Natural killer cell treated with Interleukin-12 subunit alpha and Interleukin-12 subunit beta and Interleukin-15 and Interleukin-18, amount 100 ng/mL, for 72 hours (primary cell): ENCODE data around the gene UBA52. TPM values are rescaled to one million over a fixed set of nuclear protein-coding genes. Genes with fewer than 3 reads are reported as not detected.
"Not testable (repeated sequence)": the region's sequence is repeated elsewhere in the genome, so short reads cannot be mapped to it uniquely, and the experiment has no call there.

Experiments
- ATAC-seq, 2 donors: fragments of 150-1000 bp; cut with Tn5 transposase in 1 of 2; sonication (Bioruptor Pico), chemical (Tn5 transposase) in 1 of 2; 2 replicates each; pipeline ENCODE4 v1.10.0; 2021
- DNase-seq: peaks from one replicate; pipeline ENCODE4 v3.0.0; 2022; ENCODE audit warnings: low spot score
- H3K27ac Mint-ChIP-seq, 2 donors: 1 replicate in 1 of 2; 2 replicates in 1 of 2; pipeline ENCODE4 v1.8.0; 2022; ENCODE audit warnings: mixed read lengths in 2 of 2, mild to moderate bottlenecking in 1 of 2, moderate library complexity in 1 of 2
- H3K27me3 Mint-ChIP-seq, 2 donors: 1 replicate in 1 of 2; 2 replicates in 1 of 2; pipeline ENCODE4 v1.8.0; 2022; ENCODE audit warnings: mixed read lengths in 2 of 2
- H3K36me3 Mint-ChIP-seq: one replicate; pipeline ENCODE4 v1.8.0; 2022; ENCODE audit warnings: mixed read lengths
- H3K4me1 Mint-ChIP-seq, 2 donors: 1 replicate in 1 of 2; 2 replicates in 1 of 2; pipeline ENCODE4 v1.8.0; 2022; ENCODE audit warnings: low read depth in 2 of 2, mixed read lengths in 2 of 2, mild to moderate bottlenecking in 1 of 2
- H3K4me3 Mint-ChIP-seq: one replicate; pipeline ENCODE4 v1.8.0; 2022; ENCODE audit warnings: mixed read lengths
- H3K9me3 Mint-ChIP-seq: 2 replicates; pipeline ENCODE4 v1.8.0; 2022; ENCODE audit warnings: mixed read lengths
- total RNA-seq, 2 donors: library from RNA; stranded (reverse); gene quantifications; one replicate each; pipeline ENCODE4 v1.2.3, GENCODE V29; 2022

The UBA52 gene
- total RNA-seq, 2 donors from 2014 or later = 1,148 to 1,390 TPM

DNA sequence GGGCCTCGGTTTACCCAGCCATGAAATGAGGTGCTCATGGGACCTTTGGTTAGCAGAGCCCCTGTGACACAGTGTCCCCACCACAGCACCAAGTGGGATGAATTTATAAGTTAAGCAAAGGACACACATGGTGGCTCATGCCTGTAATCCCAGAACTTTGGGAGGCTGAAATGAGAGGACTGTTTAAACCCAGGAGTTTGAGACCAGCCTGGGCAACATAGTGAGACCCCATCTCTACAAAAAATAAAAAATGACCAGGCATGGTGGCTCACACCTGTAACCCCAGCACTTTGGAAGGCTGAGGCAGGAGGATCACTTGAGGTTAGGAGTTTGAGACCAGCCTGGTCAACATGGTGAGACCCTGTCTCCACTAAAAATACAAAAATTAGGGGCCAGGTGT is 31.5 kb upstream of the UBA52 start:
- H3K27me3 Mint-ChIP-seq, H3K9me3 Mint-ChIP-seq, H3K4me3 Mint-ChIP-seq, H3K36me3 Mint-ChIP-seq, ATAC-seq: not testable (repeated sequence)
- H3K27ac Mint-ChIP-seq = peak overlapping the region in 1 of 2 donors; percentile 35
- H3K4me1 Mint-ChIP-seq = peaks cover 24 to 26% of the 10 kb centered on the region in 2 donors
- peak; percentile 16 for DNase-seq

- Mint-ChIP-seq H3K4me1 (peaks cover 24 to 26% of the 10 kb centered on the region in 2 donors), H3K27ac (peak overlapping the region in 1 of 2 donors; percentile 89), H3K4me3 (peak overlapping the region; percentile 30), H3K27me3 (no peaks in the 10 kb centered on the region), H3K9me3 (no peaks in the 10 kb centered on the region), H3K36me3 (no peaks in the 10 kb centered on the region)
- DNase-seq (peak; percentile 40), ATAC-seq (no peak)
These were observed 30.2 kb upstream of the UBA52 start for GRCh38 chr19:18541258-18541991.

GRCh38 chr19:18541992-18542940 is 29.4 kb upstream of the UBA52 start:
- peak overlapping the region; percentile 80 to 89 for H3K27ac Mint-ChIP-seq
- DNase-seq = peak; percentile 54
- H3K4me1 Mint-ChIP-seq = peaks cover 24 to 26% of the 10 kb centered on the region in 2 donors
- H3K27me3 Mint-ChIP-seq = no peaks in the 10 kb centered on the region
- no peaks in the 10 kb centered on the region for H3K9me3 Mint-ChIP-seq
- no peaks in the 10 kb centered on the region for H3K36me3 Mint-ChIP-seq
- H3K4me3 Mint-ChIP-seq = peak overlapping the region; percentile 92
- ATAC-seq = no peak

- H3K27me3 Mint-ChIP-seq = no peaks in the 10 kb centered on the region
- H3K4me3 Mint-ChIP-seq = peak within 1 kb of the TSS; percentile 92
- H3K4me1 Mint-ChIP-seq = peaks cover 24 to 26% of the 10 kb centered on the region in 2 donors
- no peaks in the 10 kb centered on the region for H3K9me3 Mint-ChIP-seq
- peak; percentile 94 for DNase-seq
- no peaks in the 10 kb centered on the region for H3K36me3 Mint-ChIP-seq
- ATAC-seq = peak; percentile 98 to 99
- H3K27ac Mint-ChIP-seq = peak within 1 kb of the TSS; percentile 85 to 93
These were observed 28.5 kb upstream of the UBA52 start, which contains the start of gene FKBP8 for GRCh38 chr19:18542941-18543813. FKBP8 (minus strand) TSS chr19:18543573; CDS start chr19:18541970, 1,603 bp downstream.

DNA sequence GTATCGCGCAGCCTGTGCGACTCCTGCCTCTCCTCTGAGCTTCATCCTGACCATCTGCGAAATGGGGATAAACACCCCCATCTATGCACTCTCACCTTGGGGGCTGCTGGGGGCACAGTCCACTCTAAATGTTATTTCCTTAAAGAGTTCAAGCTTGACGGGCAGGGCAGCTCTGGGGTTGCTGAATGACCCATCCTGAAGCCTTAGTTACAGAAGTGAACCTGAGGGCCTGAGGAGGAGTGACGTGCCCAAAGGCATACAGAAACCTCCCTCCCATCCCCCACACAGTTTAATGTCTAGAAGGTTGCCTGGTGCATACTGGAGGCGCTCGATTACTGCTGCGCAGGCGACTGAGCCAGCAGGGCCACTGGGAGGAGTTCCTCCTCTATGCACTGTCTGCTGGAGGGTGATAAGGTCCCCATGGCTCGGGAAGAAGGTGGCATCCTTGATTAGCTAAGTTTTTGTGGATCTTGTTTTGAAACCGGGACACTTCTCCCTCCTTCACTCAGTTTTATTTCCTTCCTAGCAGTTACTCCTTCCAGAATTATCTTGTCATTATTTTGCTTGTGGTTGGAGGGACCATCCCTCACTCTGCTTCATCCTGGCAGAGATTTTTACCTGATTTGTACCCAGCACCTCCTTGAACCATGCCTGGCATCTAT is 27.7 kb upstream of the UBA52 start:
- DNase-seq = peak; percentile 82
- Mint-ChIP-seq H3K36me3 (no peaks in the 10 kb centered on the region), H3K9me3 (no peaks in the 10 kb centered on the region), H3K4me1 (peaks cover 24 to 26% of the 10 kb centered on the region in 2 donors), H3K4me3 (peak overlapping the region; percentile 92), H3K27me3 (no peaks in the 10 kb centered on the region), H3K27ac (peak overlapping the region; percentile 85 to 93)
- peak; percentile 79 to 85 for ATAC-seq

- Mint-ChIP-seq H3K27me3 (no peaks in the 10 kb centered on the region), H3K9me3 (no peaks in the 10 kb centered on the region), H3K27ac (no peak overlapping the region), H3K4me3 (no peak overlapping the region), H3K4me1 (no peaks in the 10 kb centered on the region), H3K36me3 (no peaks in the 10 kb centered on the region)
- ATAC-seq (no peak), DNase-seq (no peak)
These were observed 20.0 kb upstream of the UBA52 start for GRCh38 chr19:18551631-18552030.

DNA sequence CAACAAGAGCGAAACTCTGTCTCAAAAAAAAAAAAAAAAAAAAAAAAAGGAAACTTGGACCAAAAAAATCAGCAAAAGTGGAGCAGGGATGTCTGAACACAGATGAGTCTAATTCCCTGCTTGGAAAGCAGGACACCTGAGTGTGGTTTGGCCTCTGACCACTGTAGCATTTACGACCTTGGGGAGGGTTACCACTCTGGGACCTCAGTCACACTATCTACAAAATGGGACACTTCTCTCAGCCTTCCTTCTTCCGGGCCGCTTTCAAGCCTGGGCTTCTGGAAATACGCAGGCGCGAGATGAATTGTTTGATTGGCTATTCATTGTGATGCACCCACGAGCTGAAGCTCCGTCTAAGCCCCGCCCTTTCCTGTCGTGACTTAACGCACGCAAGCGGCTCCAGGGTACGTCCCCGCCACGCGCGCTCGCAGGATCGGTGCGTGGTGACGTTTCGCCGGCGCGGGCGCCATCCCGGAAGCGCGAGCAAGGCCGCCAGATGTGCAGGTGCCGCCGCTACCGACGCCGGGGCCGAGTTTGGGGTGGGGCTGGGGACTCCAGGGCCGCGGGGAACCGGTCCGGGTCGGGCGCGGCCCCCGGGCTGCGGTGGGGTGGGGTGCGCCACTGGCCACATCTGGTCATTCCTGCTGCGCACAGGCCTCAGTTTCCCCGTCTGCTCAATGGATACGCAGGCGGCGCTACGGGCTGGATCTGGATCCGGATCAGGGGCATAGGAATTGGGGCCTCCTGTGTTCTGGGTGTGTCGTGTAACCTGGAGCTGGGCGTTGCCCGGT is 14.1 kb upstream of the UBA52 start, which contains the start of gene KXD1:
Gene KXD1 (plus strand): TSS at position 460 of the 791 bp plus-strand sequence. CDS start 4,187 bp downstream, outside the sequence.
- H3K4me3 Mint-ChIP-seq = peak within 1 kb of the TSS; percentile 87
- H3K27ac Mint-ChIP-seq = peak within 1 kb of the TSS; percentile 81 to 97
- no peaks in the 10 kb centered on the region for H3K27me3 Mint-ChIP-seq
- ATAC-seq (peak; percentile 100), DNase-seq (peak; percentile 99)
- H3K36me3 Mint-ChIP-seq = no peaks in the 10 kb centered on the region
- H3K9me3 Mint-ChIP-seq = no peaks in the 10 kb centered on the region
- peaks cover 11 to 14% of the 10 kb centered on the region in 2 donors for H3K4me1 Mint-ChIP-seq

GRCh38 chr19:18558202-18558555 is 13.5 kb upstream of the UBA52 start:
- no peaks in the 10 kb centered on the region for H3K27me3 Mint-ChIP-seq
- no peaks in the 10 kb centered on the region for H3K36me3 Mint-ChIP-seq
- ATAC-seq = no peak
- H3K4me3 Mint-ChIP-seq = peak overlapping the region; percentile 87
- DNase-seq = no peak
- peaks cover 11 to 14% of the 10 kb centered on the region in 2 donors for H3K4me1 Mint-ChIP-seq
- peak overlapping the region; percentile 81 to 97 for H3K27ac Mint-ChIP-seq
- H3K9me3 Mint-ChIP-seq = no peaks in the 10 kb centered on the region

- H3K4me1 Mint-ChIP-seq = peaks cover 11 to 14% of the 10 kb centered on the region in 2 donors
- H3K4me3 Mint-ChIP-seq = peak overlapping the region; percentile 87
- H3K36me3 Mint-ChIP-seq = no peaks in the 10 kb centered on the region
- no peaks in the 10 kb centered on the region for H3K9me3 Mint-ChIP-seq
- H3K27ac Mint-ChIP-seq = peak overlapping the region; percentile 81 to 97
- DNase-seq (peak; percentile 44), ATAC-seq (no peak)
- no peaks in the 10 kb centered on the region for H3K27me3 Mint-ChIP-seq
These were observed 13.1 kb upstream of the UBA52 start for GRCh38 chr19:18558604-18559003.

DNA sequence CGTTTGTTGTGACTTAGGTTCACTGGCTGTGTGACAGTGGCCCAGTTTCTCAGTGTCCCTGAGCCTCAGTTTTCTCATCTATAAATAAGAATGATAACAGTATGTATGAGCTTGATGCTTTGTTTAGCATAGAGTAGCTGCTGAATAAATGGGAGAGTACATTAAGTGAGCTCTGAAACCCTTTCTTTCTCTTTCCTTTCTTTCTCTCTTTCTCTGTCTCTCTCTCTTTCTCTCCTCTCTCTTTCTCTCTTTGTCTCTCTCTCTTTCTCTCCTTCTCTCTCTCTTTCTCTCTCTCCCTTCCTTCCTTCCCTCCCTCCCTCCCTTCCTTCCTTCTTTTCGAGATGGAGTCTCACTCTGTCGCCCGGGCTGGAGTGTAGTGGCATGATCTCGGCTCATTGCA is 12.0 kb upstream of the UBA52 start:
- ATAC-seq = no peak
- H3K27me3 Mint-ChIP-seq = no peaks in the 10 kb centered on the region
- peak overlapping the region; percentile 87 for H3K4me3 Mint-ChIP-seq

GRCh38 chr19:18562086-18562485 is 9.6 kb upstream of the UBA52 start:
- Mint-ChIP-seq H3K36me3 (no peaks in the 10 kb centered on the region), H3K27ac (peak overlapping the region in 1 of 2 donors; percentile 50), H3K4me1 (peaks cover 11 to 14% of the 10 kb centered on the region in 2 donors), H3K27me3 (no peaks in the 10 kb centered on the region), H3K4me3 (no peak overlapping the region), H3K9me3 (no peaks in the 10 kb centered on the region)
- DNase-seq = peak; percentile 12
- ATAC-seq = no peak

More for the DNA sequence above, 12.0 kb upstream of the UBA52 start:
- Mint-ChIP-seq H3K27ac (peak overlapping the region; percentile 81 to 97), H3K9me3 (no peaks in the 10 kb centered on the region), H3K36me3 (no peaks in the 10 kb centered on the region), H3K4me1 (peaks cover 11 to 14% of the 10 kb centered on the region in 2 donors)
- no peak for DNase-seq

DNA sequence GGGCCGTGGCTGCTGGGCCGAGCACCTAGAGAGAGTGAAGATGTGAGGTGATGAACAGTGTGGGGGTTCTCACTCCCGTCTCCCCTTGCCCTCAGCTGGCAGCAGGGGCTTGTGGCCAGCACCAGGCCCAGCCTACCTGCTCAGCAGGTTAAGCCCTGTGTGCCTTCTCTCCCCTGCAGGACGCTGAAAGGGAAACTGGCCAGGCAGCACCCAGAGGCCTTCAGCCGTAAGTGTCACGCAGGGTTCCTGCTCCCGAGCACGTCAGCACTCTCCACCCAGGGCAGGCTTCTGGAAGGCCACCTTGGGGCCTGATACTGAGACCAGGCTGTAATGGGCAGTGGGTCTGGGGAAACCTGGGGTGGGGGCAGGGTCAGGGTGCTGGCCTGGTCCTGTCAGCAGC is 4.7 kb upstream of the UBA52 start:
- no peaks in the 10 kb centered on the region for H3K36me3 Mint-ChIP-seq
- DNase-seq = no peak
- H3K27me3 Mint-ChIP-seq = no peaks in the 10 kb centered on the region
- H3K4me1 Mint-ChIP-seq = peaks cover 6 to 8% of the 10 kb centered on the region in 2 donors
- no peak for ATAC-seq
- no peak overlapping the region for H3K4me3 Mint-ChIP-seq
- no peaks in the 10 kb centered on the region for H3K9me3 Mint-ChIP-seq
- no peak overlapping the region for H3K27ac Mint-ChIP-seq
